ENCODE results near the gene ADGRE2. TPM values are rescaled to one million over a fixed set of nuclear protein-coding genes. Genes with fewer than 3 reads are reported as not detected.

The ADGRE2 gene
- polyA plus RNA-seq, 2 of the 4 experiments (the other 2 are of a cell fraction), result 0.39 to 0.47 TPM

- 87% methylated on average over 13 of the region's 13 CpGs for WGBS (ENCODE audit: missing lambda C conversion rate)
- no peaks in the 10 kb centered on the region for H3K4me1 ChIP-seq
- no peak overlapping the region for H3K4me3 ChIP-seq
- no peaks in the 10 kb centered on the region for H3K9me3 ChIP-seq
- no peak overlapping the region for H3K27ac ChIP-seq
- POLR2A ChIA-PET, result no interaction called here
- no peak for TF ChIP-seq HOXA7 (CRISPR knock-in tag; IDR thresholded peaks at IDR 0.05)
- no peak for TF ChIP-seq CHD2 (IDR thresholded peaks at IDR 0.05; ENCODE audit: low read length, partially characterized antibody)
- no peak for TF ChIP-seq CTCF (IDR thresholded peaks at IDR 0.05)
- no peak for TF ChIP-seq NR3C1 (IDR thresholded peaks at IDR 0.05)
- TF ChIP-seq FOSL2 (IDR thresholded peaks at IDR 0.05), result no peak
- no peak for TF ChIP-seq FOSL2 (CRISPR knock-in tag; IDR thresholded peaks at IDR 0.05)
- DNase-seq (ENCODE audit: low read depth in 1 of 2, low spot score in 1 of 2) (no peak), ATAC-seq (no peak), FAIRE-seq (no peak)
- CTCF ChIA-PET, result no interaction called here
- H3K4me2 ChIP-seq, result no peak overlapping the region
Observed at GRCh38 chr19:14694641-14695266, 83.6 kb downstream of the ADGRE2 start.

GRCh38 chr19:14689598-14690503 is 88.5 kb downstream of the ADGRE2 start, which contains the start of gene ZNF333:
TSS of gene ZNF333 (plus strand) at chr19:14690048. CDS start at chr19:14693492, 3,444 bp downstream.
- WGBS (ENCODE audit: missing lambda C conversion rate), result 2% methylated on average over 4 of the region's 66 CpGs
- no peak for TF ChIP-seq PBX3 (IDR thresholded peaks at IDR 0.05)
- TF ChIP-seq POLR2A (IDR thresholded peaks at IDR 0.05; ENCODE audit: low read length), result peak; percentile 42
- TF ChIP-seq SREBF2 (IDR thresholded peaks at IDR 0.05), result no peak
- TF ChIP-seq E2F6 (IDR thresholded peaks at IDR 0.05; ENCODE audit: borderline replicate concordance, low read depth), result no peak
- peak; percentile 48; the same call in 1 of the 2 replicates for TF ChIP-seq MAX (IDR thresholded peaks at IDR 0.05)
- TF ChIP-seq ESRRA (IDR thresholded peaks at IDR 0.05; ENCODE audit: borderline replicate concordance, low read length), result no peak
- TF ChIP-seq PHF8 (IDR thresholded peaks at IDR 0.05; ENCODE audit: borderline replicate concordance, low read depth), result peak; percentile 53; the same call in 1 of the 2 replicates
- peak in 1 of 2 experiments; percentile 57; a peak in 2 of 5 replicates for TF ChIP-seq JUN (IDR thresholded peaks at IDR 0.05)
- peak within 1 kb of the TSS; percentile 70 for H3K4me3 ChIP-seq
- no peaks in the 10 kb centered on the region for H3K9me3 ChIP-seq
- POLR2A ChIA-PET, result interaction anchor here (0.6 to 1.5 kb wide), 4 partner anchors 32 to 949 kb away, joined by 3 to 9 read pairs (median 4); partner anchors contain the start of gene NDUFB7
- DNase-seq (ENCODE audit: low read depth in 1 of 2, low spot score in 1 of 2) (peak; percentile 54 to 91), ATAC-seq (peak; percentile 98 to 99), FAIRE-seq (no peak)
- no peaks in the 10 kb centered on the region for H3K4me1 ChIP-seq
- CTCF ChIA-PET, result interaction anchor here (7.5 kb wide), 1 partner anchor 117 kb away, joined by 81 read pairs; the partner anchor contains the start of gene NDUFB7
- H3K27ac ChIP-seq, result peak within 1 kb of the TSS; percentile 90 to 93
- H3K4me2 ChIP-seq, result peak within 1 kb of the TSS; percentile 78

GRCh38 chr19:14686411-14686810 is 91.9 kb downstream of the ADGRE2 start:
- Histone ChIP-seq H3K27ac (no peak overlapping the region), H3K4me2 (no peak overlapping the region), H3K4me3 (no peak overlapping the region), H3K4me1 (no peaks in the 10 kb centered on the region), H3K9me3 (no peaks in the 10 kb centered on the region)
- no peak for ATAC-seq
- CTCF ChIA-PET, result interaction anchor here (0.7 to 7.5 kb wide), 6 partner anchors 9 to 113 kb away, joined by 3 to 81 read pairs (median 4); partner anchors contain the start of gene NDUFB7
- no peak for FAIRE-seq
- POLR2A ChIA-PET, result interaction anchor here (0.6 to 1.5 kb wide), 3 partner anchors 112 to 338 kb away, joined by 4 to 5 read pairs (median 5); partner anchors contain the start of gene NDUFB7
- peak in 1 of 2 experiments; percentile 47 for DNase-seq (ENCODE audit: low read depth in 1 of 2, low spot score in 1 of 2)
- 4% methylated on average over 3 of the region's 3 CpGs for WGBS (ENCODE audit: missing lambda C conversion rate)
- TF ChIP-seq RCOR1 (IDR thresholded peaks at IDR 0.05; ENCODE audit: low read depth, low read length) (no peak), SREBF2 (IDR thresholded peaks at IDR 0.05) (no peak), POLR2AphosphoS2 (conservative IDR thresholded peaks at IDR 0.05; ENCODE audit: low read length) (no peak), EHMT2 (IDR thresholded peaks at IDR 0.05; ENCODE audit: low read depth) (no peak), CBX8 (IDR thresholded peaks at IDR 0.05) (no peak), FOSB (CRISPR knock-in tag; IDR thresholded peaks at IDR 0.05) (no peak), HOXA7 (CRISPR knock-in tag; IDR thresholded peaks at IDR 0.05) (no peak), MAZ (IDR thresholded peaks at IDR 0.05; ENCODE audit: borderline replicate concordance, low read depth, low read length) (no peak), RNF2 (IDR thresholded peaks at IDR 0.05; ENCODE audit: borderline replicate concordance, low read depth) (no peak), HMGXB4 (CRISPR knock-in tag; IDR thresholded peaks at IDR 0.05; ENCODE audit: borderline replicate concordance) (no peak), BCL3 (IDR thresholded peaks at IDR 0.05) (no peak), E2F6 (IDR thresholded peaks at IDR 0.05; ENCODE audit: borderline replicate concordance, low read depth) (no peak)
